Measurements from ENCODE around the gene EHMT1. TPM values are rescaled to one million over a fixed set of nuclear protein-coding genes. Genes with fewer than 3 reads are reported as not detected.

The EHMT1 gene
- total and polyA plus RNA-seq, 9 of the 15 experiments (the other 6 are each of a cell fraction or from before 2014, with no cell fraction given), result 2.2 to 76.0 (median 36.4) TPM

DNA sequence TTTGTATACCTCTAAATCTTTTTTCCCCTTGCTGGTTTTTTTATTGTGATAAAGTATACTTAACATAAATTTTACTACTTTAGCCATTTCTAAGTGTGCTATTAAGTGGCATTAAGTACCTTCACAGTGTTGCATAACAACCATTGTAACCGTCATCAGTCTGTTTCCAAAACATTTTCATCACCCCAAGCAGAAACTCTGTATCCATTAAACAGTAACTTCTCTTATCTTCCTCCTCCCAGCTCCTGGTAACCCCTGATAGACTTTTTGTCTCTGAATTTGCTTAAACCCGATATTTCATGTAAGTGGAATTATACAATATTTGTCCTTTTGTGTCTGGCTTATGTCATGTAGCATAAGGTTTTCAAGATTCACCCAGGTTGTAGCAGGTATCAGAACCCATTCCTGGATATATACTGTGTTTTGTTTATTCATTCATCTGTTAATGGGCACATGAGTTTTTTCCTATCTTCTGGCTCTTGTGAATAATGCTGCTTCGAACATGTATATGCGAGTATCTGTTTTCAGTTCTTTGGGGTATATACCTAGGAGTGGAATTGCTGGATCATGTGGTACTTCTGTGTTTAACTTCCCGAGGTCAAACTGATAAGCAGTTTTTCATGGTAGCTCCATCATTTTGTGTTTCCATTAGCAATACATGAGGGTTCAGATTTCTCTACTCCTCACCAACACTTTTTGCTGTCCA, 66.4 kb downstream of the EHMT1 start (continued):
- TF ChIP-seq, protein P1, sequence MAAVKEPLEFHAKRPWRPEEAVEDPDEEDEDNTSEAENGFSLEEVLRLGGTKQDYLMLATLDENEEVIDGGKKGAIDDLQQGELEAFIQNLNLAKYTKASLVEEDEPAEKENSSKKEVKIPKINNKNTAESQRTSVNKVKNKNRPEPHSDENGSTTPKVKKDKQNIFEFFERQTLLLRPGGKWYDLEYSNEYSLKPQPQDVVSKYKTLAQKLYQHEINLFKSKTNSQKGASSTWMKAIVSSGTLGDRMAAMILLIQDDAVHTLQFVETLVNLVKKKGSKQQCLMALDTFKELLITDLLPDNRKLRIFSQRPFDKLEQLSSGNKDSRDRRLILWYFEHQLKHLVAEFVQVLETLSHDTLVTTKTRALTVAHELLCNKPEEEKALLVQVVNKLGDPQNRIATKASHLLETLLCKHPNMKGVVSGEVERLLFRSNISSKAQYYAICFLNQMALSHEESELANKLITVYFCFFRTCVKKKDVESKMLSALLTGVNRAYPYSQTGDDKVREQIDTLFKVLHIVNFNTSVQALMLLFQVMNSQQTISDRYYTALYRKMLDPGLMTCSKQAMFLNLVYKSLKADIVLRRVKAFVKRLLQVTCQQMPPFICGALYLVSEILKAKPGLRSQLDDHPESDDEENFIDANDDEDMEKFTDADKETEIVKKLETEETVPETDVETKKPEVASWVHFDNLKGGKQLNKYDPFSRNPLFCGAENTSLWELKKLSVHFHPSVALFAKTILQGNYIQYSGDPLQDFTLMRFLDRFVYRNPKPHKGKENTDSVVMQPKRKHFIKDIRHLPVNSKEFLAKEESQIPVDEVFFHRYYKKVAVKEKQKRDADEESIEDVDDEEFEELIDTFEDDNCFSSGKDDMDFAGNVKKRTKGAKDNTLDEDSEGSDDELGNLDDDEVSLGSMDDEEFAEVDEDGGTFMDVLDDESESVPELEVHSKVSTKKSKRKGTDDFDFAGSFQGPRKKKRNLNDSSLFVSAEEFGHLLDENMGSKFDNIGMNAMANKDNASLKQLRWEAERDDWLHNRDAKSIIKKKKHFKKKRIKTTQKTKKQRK (IDR thresholded peaks at IDR 0.05; ENCODE audit: borderline replicate concordance, low read depth, low read length), result no peak
- TF ChIP-seq ZNF175 (CRISPR knock-in tag; IDR thresholded peaks at IDR 0.05; ENCODE audit: low read depth) (no peak), TGIF2 (CRISPR knock-in tag; IDR thresholded peaks at IDR 0.05) (no peak), DPF2 (IDR thresholded peaks at IDR 0.05) (peak; percentile 73; the same call in 1 of the 2 replicates), ZNF57 (CRISPR knock-in tag; IDR thresholded peaks at IDR 0.05) (no peak), ZNF668 (CRISPR knock-in tag; IDR thresholded peaks at IDR 0.05) (no peak)
- TF ChIP-seq, protein P2, sequence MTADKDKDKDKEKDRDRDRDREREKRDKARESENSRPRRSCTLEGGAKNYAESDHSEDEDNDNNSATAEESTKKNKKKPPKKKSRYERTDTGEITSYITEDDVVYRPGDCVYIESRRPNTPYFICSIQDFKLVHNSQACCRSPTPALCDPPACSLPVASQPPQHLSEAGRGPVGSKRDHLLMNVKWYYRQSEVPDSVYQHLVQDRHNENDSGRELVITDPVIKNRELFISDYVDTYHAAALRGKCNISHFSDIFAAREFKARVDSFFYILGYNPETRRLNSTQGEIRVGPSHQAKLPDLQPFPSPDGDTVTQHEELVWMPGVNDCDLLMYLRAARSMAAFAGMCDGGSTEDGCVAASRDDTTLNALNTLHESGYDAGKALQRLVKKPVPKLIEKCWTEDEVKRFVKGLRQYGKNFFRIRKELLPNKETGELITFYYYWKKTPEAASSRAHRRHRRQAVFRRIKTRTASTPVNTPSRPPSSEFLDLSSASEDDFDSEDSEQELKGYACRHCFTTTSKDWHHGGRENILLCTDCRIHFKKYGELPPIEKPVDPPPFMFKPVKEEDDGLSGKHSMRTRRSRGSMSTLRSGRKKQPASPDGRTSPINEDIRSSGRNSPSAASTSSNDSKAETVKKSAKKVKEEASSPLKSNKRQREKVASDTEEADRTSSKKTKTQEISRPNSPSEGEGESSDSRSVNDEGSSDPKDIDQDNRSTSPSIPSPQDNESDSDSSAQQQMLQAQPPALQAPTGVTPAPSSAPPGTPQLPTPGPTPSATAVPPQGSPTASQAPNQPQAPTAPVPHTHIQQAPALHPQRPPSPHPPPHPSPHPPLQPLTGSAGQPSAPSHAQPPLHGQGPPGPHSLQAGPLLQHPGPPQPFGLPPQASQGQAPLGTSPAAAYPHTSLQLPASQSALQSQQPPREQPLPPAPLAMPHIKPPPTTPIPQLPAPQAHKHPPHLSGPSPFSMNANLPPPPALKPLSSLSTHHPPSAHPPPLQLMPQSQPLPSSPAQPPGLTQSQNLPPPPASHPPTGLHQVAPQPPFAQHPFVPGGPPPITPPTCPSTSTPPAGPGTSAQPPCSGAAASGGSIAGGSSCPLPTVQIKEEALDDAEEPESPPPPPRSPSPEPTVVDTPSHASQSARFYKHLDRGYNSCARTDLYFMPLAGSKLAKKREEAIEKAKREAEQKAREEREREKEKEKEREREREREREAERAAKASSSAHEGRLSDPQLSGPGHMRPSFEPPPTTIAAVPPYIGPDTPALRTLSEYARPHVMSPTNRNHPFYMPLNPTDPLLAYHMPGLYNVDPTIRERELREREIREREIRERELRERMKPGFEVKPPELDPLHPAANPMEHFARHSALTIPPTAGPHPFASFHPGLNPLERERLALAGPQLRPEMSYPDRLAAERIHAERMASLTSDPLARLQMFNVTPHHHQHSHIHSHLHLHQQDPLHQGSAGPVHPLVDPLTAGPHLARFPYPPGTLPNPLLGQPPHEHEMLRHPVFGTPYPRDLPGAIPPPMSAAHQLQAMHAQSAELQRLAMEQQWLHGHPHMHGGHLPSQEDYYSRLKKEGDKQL (CRISPR knock-in tag; IDR thresholded peaks at IDR 0.05; ENCODE audit: borderline replicate concordance), result no peak
- TF ChIP-seq, protein P3, sequence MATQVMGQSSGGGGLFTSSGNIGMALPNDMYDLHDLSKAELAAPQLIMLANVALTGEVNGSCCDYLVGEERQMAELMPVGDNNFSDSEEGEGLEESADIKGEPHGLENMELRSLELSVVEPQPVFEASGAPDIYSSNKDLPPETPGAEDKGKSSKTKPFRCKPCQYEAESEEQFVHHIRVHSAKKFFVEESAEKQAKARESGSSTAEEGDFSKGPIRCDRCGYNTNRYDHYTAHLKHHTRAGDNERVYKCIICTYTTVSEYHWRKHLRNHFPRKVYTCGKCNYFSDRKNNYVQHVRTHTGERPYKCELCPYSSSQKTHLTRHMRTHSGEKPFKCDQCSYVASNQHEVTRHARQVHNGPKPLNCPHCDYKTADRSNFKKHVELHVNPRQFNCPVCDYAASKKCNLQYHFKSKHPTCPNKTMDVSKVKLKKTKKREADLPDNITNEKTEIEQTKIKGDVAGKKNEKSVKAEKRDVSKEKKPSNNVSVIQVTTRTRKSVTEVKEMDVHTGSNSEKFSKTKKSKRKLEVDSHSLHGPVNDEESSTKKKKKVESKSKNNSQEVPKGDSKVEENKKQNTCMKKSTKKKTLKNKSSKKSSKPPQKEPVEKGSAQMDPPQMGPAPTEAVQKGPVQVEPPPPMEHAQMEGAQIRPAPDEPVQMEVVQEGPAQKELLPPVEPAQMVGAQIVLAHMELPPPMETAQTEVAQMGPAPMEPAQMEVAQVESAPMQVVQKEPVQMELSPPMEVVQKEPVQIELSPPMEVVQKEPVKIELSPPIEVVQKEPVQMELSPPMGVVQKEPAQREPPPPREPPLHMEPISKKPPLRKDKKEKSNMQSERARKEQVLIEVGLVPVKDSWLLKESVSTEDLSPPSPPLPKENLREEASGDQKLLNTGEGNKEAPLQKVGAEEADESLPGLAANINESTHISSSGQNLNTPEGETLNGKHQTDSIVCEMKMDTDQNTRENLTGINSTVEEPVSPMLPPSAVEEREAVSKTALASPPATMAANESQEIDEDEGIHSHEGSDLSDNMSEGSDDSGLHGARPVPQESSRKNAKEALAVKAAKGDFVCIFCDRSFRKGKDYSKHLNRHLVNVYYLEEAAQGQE (IDR thresholded peaks at IDR 0.05; ENCODE audit: borderline replicate concordance), result no peak
- TF ChIP-seq, protein P3 (CRISPR knock-in tag; IDR thresholded peaks at IDR 0.05; ENCODE audit: low read depth), result no peak
